22Rv1 (cell line): ENCODE data around the gene DEGS2.

Source experiments
- ZFX ChIP-seq: fragments of 450-650 bp; IDR thresholded peaks from 2 replicates; pipeline ENCODE4 v1.6.1; 2017; ENCODE audit warnings: antibody characterized with exemption, borderline replicate concordance
- TF ChIP-seq, protein P1 (sequence below): fragments of 450-650 bp; IDR thresholded peaks from 2 replicates; pipeline ENCODE4 v1.5.1; 2017; ENCODE audit warnings: mild to moderate bottlenecking

GRCh38 chr14:100188392-100189030, 29.1 kb upstream of the DEGS2 start:
- TF ChIP-seq, protein P1, sequence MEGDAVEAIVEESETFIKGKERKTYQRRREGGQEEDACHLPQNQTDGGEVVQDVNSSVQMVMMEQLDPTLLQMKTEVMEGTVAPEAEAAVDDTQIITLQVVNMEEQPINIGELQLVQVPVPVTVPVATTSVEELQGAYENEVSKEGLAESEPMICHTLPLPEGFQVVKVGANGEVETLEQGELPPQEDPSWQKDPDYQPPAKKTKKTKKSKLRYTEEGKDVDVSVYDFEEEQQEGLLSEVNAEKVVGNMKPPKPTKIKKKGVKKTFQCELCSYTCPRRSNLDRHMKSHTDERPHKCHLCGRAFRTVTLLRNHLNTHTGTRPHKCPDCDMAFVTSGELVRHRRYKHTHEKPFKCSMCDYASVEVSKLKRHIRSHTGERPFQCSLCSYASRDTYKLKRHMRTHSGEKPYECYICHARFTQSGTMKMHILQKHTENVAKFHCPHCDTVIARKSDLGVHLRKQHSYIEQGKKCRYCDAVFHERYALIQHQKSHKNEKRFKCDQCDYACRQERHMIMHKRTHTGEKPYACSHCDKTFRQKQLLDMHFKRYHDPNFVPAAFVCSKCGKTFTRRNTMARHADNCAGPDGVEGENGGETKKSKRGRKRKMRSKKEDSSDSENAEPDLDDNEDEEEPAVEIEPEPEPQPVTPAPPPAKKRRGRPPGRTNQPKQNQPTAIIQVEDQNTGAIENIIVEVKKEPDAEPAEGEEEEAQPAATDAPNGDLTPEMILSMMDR, result no peak
- TF ChIP-seq ZFX, result no peak
